Measurements from ENCODE around the gene TRIM44.
"Not testable (repeated sequence)": the region's sequence is repeated elsewhere in the genome, so short reads cannot be mapped to it uniquely, and the experiment has no call there.

TRIM44 gene

DNA sequence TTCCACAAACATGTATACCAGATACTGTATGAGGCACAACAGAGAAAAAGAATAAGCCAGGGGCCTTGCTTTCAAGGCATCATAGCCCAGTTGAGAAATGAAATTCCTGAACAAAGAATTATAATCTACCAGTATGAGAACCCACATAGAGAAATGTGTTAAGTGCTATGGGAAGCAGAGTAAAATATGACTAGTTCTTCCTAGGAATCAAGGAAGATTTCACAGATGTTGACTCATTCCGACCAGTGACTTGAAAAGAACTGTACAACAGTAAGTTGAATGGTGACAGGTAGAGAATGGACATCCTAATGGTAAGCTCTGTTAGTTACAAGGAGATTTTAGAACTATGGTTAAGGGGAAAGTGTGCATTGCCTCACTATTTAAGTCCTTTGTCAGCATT lies 102.6 kb downstream of the TRIM44 start:
- Histone ChIP-seq H3K36me3 (ENCODE audit: control insufficient read depth, insufficient read depth, low read length) (no peaks in the 10 kb centered on the region), H3K27me3 (ENCODE audit: insufficient read depth, low read length, poor library complexity) (peaks cover 2% of the 10 kb centered on the region), H4K8ac (ENCODE audit: low read depth, low read length) (no peak overlapping the region), H3K4me2 (ENCODE audit: low read length) (no peak overlapping the region), H3K23ac (ENCODE audit: low read length) (no peak overlapping the region), H3K79me1 (ENCODE audit: low read length) (no peaks in the 10 kb centered on the region), H3K27ac (ENCODE audit: low read depth, low read length) (no peak overlapping the region), H2BK15ac (replicated peaks; ENCODE audit: low read depth) (no peak overlapping the region), H3K9ac (ENCODE audit: low read length) (no peak overlapping the region), H2BK5ac (ENCODE audit: low read length) (no peak overlapping the region), H3K4me1 (ENCODE audit: control insufficient read depth, low read depth, low read length) (no peaks in the 10 kb centered on the region), H2BK120ac (ENCODE audit: low read depth, low read length) (no peak overlapping the region), H3K56ac (ENCODE audit: low read length) (no peak overlapping the region), H4K5ac (ENCODE audit: low read length) (no peak overlapping the region), H3K4ac (ENCODE audit: low read depth, low read length) (no peak overlapping the region), H3K79me2 (ENCODE audit: control insufficient read depth, insufficient read depth, low read length) (no peaks in the 10 kb centered on the region), H2AK5ac (ENCODE audit: low read length) (no peak overlapping the region), H3K18ac (ENCODE audit: low read length) (no peak overlapping the region), H3K4me3 (ENCODE audit: low read length) (no peak overlapping the region)
- DNase-seq, result no peak
- no CpG with 5 or more reads among the region's 1 CpG for WGBS (ENCODE audit: extremely low coverage, insufficient coverage, low lambda C conversion rate)

DNA sequence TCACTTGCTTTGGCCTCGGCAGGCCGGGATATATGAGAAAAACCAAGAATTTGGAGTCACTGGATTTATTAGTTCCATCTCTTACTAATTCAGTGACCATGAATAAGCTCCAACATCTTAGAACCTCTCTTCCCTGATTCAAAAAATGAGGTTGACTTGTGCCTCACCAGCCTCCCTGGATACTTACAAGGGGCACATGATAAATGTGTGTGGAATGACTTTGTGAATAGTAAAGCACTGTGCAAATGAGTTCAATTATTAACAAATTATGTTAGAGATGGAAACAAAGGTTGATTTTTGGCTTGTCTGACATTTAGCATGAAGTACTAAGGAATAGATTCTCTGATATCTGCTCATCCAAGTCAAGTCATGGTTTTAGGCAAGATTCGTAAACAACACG lies 104.1 kb downstream of the TRIM44 start:
- Histone ChIP-seq H3K4me1 (ENCODE audit: control insufficient read depth, low read depth, low read length) (no peaks in the 10 kb centered on the region), H3K9ac (ENCODE audit: low read length) (no peak overlapping the region), H3K27ac (ENCODE audit: low read depth, low read length) (no peak overlapping the region), H2BK120ac (ENCODE audit: low read depth, low read length) (no peak overlapping the region), H3K56ac (ENCODE audit: low read length) (no peak overlapping the region), H3K79me1 (ENCODE audit: low read length) (no peaks in the 10 kb centered on the region), H3K23ac (ENCODE audit: low read length) (no peak overlapping the region), H4K5ac (ENCODE audit: low read length) (no peak overlapping the region), H3K36me3 (ENCODE audit: control insufficient read depth, insufficient read depth, low read length) (no peaks in the 10 kb centered on the region), H3K27me3 (ENCODE audit: insufficient read depth, low read length, poor library complexity) (peaks cover 2% of the 10 kb centered on the region), H3K4ac (ENCODE audit: low read depth, low read length) (no peak overlapping the region), H3K4me2 (ENCODE audit: low read length) (no peak overlapping the region), H3K18ac (ENCODE audit: low read length) (no peak overlapping the region), H2BK5ac (ENCODE audit: low read length) (no peak overlapping the region), H2BK15ac (replicated peaks; ENCODE audit: low read depth) (no peak overlapping the region), H4K8ac (ENCODE audit: low read depth, low read length) (no peak overlapping the region), H2AK5ac (ENCODE audit: low read length) (no peak overlapping the region), H3K4me3 (ENCODE audit: low read length) (no peak overlapping the region), H3K79me2 (ENCODE audit: control insufficient read depth, insufficient read depth, low read length) (no peaks in the 10 kb centered on the region)
- no CpG with 5 or more reads among the region's 4 CpGs for WGBS (ENCODE audit: extremely low coverage, insufficient coverage, low lambda C conversion rate)
- DNase-seq, result no peak

DNA sequence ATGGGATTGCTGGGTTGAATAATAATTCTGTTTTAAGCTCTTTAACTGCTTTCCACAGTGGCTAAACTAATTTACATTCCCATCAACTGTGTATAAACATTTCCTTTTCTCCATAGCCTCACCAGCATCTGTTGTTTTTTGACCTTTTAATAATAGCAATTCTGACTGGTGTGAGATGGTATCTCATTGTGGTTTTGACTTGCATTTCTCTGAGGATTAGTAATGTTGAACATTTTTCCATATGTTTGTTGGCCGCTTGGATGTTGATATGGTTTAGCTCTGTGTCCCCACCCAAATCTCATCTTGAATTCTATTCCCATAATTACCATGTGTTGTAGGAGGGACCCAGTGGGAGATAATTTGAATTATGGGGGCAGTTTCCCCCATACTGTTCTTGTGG lies 107.8 kb downstream of the TRIM44 start:
- H3K4me3 ChIP-seq (ENCODE audit: low read length); H3K27me3 ChIP-seq (ENCODE audit: insufficient read depth, low read length, poor library complexity); H3K27ac ChIP-seq (ENCODE audit: low read depth, low read length); H3K4me1 ChIP-seq (ENCODE audit: control insufficient read depth, low read depth, low read length); H3K4me2 ChIP-seq (ENCODE audit: low read length); H2BK120ac ChIP-seq (ENCODE audit: low read depth, low read length); H3K18ac ChIP-seq (ENCODE audit: low read length); H2BK15ac ChIP-seq (replicated peaks; ENCODE audit: low read depth); H3K36me3 ChIP-seq (ENCODE audit: control insufficient read depth, insufficient read depth, low read length); H3K4ac ChIP-seq (ENCODE audit: low read depth, low read length); H2AK5ac ChIP-seq (ENCODE audit: low read length); DNase-seq; H4K8ac ChIP-seq (ENCODE audit: low read depth, low read length); H3K79me2 ChIP-seq (ENCODE audit: control insufficient read depth, insufficient read depth, low read length); H3K23ac ChIP-seq (ENCODE audit: low read length); H4K5ac ChIP-seq (ENCODE audit: low read length); H3K79me1 ChIP-seq (ENCODE audit: low read length); H3K56ac ChIP-seq (ENCODE audit: low read length); H3K9ac ChIP-seq (ENCODE audit: low read length); H2BK5ac ChIP-seq (ENCODE audit: low read length): not testable (repeated sequence)
- no CpG with 5 or more reads among the region's 1 CpG for WGBS (ENCODE audit: extremely low coverage, insufficient coverage, low lambda C conversion rate)

DNA sequence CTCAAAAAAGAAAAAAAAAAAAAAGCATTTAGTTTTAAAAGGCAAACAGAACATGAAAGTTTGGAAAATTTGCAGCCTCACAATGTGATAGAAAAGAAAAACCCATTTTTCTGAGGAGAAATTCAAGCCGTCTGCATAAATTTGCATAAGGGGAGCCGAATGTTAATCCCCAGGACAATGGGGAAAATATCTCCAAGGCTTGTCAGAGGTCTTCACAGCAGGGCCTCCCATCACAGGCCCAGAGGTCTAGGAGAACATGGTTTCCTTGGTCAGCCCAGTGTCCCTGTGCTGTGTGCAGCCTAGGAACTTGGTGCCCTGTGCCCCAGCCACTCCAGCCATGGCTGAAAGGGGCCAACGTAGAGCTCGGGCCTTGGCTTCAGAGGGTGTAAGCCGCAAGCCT lies 109.1 kb downstream of the TRIM44 start:
- Histone ChIP-seq H4K5ac (ENCODE audit: low read length) (no peak overlapping the region), H2BK120ac (ENCODE audit: low read depth, low read length) (no peak overlapping the region), H2AK5ac (ENCODE audit: low read length) (no peak overlapping the region), H3K27me3 (ENCODE audit: insufficient read depth, low read length, poor library complexity) (no peaks in the 10 kb centered on the region), H3K9ac (ENCODE audit: low read length) (no peak overlapping the region), H3K4ac (ENCODE audit: low read depth, low read length) (no peak overlapping the region), H2BK5ac (ENCODE audit: low read length) (no peak overlapping the region), H2BK15ac (replicated peaks; ENCODE audit: low read depth) (no peak overlapping the region), H3K23ac (ENCODE audit: low read length) (no peak overlapping the region), H3K27ac (ENCODE audit: low read depth, low read length) (peak overlapping the region; percentile 70), H3K36me3 (ENCODE audit: control insufficient read depth, insufficient read depth, low read length) (no peaks in the 10 kb centered on the region), H3K56ac (ENCODE audit: low read length) (no peak overlapping the region), H3K79me2 (ENCODE audit: control insufficient read depth, insufficient read depth, low read length) (no peaks in the 10 kb centered on the region), H3K4me1 (ENCODE audit: control insufficient read depth, low read depth, low read length) (no peaks in the 10 kb centered on the region), H3K4me2 (ENCODE audit: low read length) (no peak overlapping the region), H4K8ac (ENCODE audit: low read depth, low read length) (no peak overlapping the region), H3K4me3 (ENCODE audit: low read length) (no peak overlapping the region), H3K18ac (ENCODE audit: low read length) (no peak overlapping the region), H3K79me1 (ENCODE audit: low read length) (no peaks in the 10 kb centered on the region)
- peak; percentile 67 for DNase-seq
- no CpG with 5 or more reads among the region's 5 CpGs for WGBS (ENCODE audit: extremely low coverage, insufficient coverage, low lambda C conversion rate)

DNA sequence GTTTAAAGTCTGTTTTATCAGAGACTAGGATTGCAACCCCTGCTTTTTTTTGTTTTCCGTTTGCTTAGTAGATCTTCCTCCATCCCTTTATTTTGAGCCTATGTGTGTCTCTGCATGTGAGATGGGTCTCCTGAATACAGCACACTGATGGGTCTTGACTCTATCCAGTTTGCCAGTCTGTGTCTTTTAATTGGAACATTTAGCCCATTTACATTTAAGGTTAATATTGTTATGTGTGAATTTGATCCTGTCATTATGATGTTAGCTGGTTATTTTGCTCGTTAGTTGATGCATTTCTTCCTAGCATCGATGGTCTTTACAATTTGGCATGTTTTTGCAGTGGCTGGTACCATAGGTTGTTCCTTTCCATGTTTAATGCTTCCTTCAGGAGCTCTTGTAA lies 114.7 kb downstream of the TRIM44 start:
- not testable (repeated sequence) for H3K79me1 ChIP-seq (ENCODE audit: low read length); H2BK15ac ChIP-seq (replicated peaks; ENCODE audit: low read depth); H2AK5ac ChIP-seq (ENCODE audit: low read length); H3K4me2 ChIP-seq (ENCODE audit: low read length); H3K56ac ChIP-seq (ENCODE audit: low read length); H3K23ac ChIP-seq (ENCODE audit: low read length); H3K18ac ChIP-seq (ENCODE audit: low read length); H4K5ac ChIP-seq (ENCODE audit: low read length); H3K79me2 ChIP-seq (ENCODE audit: control insufficient read depth, insufficient read depth, low read length); H3K9ac ChIP-seq (ENCODE audit: low read length); H3K4ac ChIP-seq (ENCODE audit: low read depth, low read length); H3K27ac ChIP-seq (ENCODE audit: low read depth, low read length); H2BK120ac ChIP-seq (ENCODE audit: low read depth, low read length); H4K8ac ChIP-seq (ENCODE audit: low read depth, low read length); DNase-seq; H3K36me3 ChIP-seq (ENCODE audit: control insufficient read depth, insufficient read depth, low read length); H3K4me1 ChIP-seq (ENCODE audit: control insufficient read depth, low read depth, low read length); H3K4me3 ChIP-seq (ENCODE audit: low read length); H2BK5ac ChIP-seq (ENCODE audit: low read length); H3K27me3 ChIP-seq (ENCODE audit: insufficient read depth, low read length, poor library complexity)
- no CpG with 5 or more reads among the region's 3 CpGs for WGBS (ENCODE audit: extremely low coverage, insufficient coverage, low lambda C conversion rate)

DNA sequence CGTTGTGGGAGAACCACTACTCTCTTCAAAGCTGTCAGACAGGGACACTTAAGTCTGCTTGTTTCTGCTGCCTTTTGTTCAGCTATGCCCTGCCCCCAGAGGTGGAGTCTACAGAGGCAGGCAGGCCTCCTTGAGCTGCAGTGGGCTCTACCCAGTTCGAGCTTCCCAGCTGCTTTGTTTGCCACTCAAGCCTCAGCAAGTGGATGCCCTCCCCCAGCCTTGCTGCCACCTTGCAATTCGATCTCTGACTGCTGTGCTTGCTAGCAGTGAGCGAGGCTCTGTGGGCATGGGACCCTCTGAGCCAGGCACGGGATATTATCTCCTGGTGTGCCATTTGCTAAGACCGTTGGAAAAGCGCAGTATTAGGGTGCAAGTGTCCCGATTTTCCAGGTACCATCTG lies 116.4 kb downstream of the TRIM44 start:
- not testable (repeated sequence) for H3K18ac ChIP-seq (ENCODE audit: low read length); H3K79me1 ChIP-seq (ENCODE audit: low read length)

More for the DNA sequence above, 116.4 kb downstream of the TRIM44 start:
- H3K23ac ChIP-seq (ENCODE audit: low read length); H3K4ac ChIP-seq (ENCODE audit: low read depth, low read length); H3K4me3 ChIP-seq (ENCODE audit: low read length); H3K36me3 ChIP-seq (ENCODE audit: control insufficient read depth, insufficient read depth, low read length); H3K56ac ChIP-seq (ENCODE audit: low read length); H2AK5ac ChIP-seq (ENCODE audit: low read length); H3K79me2 ChIP-seq (ENCODE audit: control insufficient read depth, insufficient read depth, low read length); DNase-seq; H3K27ac ChIP-seq (ENCODE audit: low read depth, low read length); H2BK15ac ChIP-seq (replicated peaks; ENCODE audit: low read depth); H2BK5ac ChIP-seq (ENCODE audit: low read length); H3K4me1 ChIP-seq (ENCODE audit: control insufficient read depth, low read depth, low read length); H4K8ac ChIP-seq (ENCODE audit: low read depth, low read length); H4K5ac ChIP-seq (ENCODE audit: low read length); H2BK120ac ChIP-seq (ENCODE audit: low read depth, low read length); H3K9ac ChIP-seq (ENCODE audit: low read length); H3K27me3 ChIP-seq (ENCODE audit: insufficient read depth, low read length, poor library complexity); H3K4me2 ChIP-seq (ENCODE audit: low read length): not testable (repeated sequence)
- no CpG with 5 or more reads among the region's 8 CpGs for WGBS (ENCODE audit: extremely low coverage, insufficient coverage, low lambda C conversion rate)
